ENCODE data around the gene NCKAP5L. TPM values are rescaled to one million over a fixed set of nuclear protein-coding genes. Genes with fewer than 3 reads are reported as not detected.
A peak's percentile ranks its signal among the peaks of the same experiment; 100 is the strongest.

Gene NCKAP5L
- total and polyA plus RNA-seq, 10 donors: 3.6 to 29.4 (median 21.1) TPM

DNA sequence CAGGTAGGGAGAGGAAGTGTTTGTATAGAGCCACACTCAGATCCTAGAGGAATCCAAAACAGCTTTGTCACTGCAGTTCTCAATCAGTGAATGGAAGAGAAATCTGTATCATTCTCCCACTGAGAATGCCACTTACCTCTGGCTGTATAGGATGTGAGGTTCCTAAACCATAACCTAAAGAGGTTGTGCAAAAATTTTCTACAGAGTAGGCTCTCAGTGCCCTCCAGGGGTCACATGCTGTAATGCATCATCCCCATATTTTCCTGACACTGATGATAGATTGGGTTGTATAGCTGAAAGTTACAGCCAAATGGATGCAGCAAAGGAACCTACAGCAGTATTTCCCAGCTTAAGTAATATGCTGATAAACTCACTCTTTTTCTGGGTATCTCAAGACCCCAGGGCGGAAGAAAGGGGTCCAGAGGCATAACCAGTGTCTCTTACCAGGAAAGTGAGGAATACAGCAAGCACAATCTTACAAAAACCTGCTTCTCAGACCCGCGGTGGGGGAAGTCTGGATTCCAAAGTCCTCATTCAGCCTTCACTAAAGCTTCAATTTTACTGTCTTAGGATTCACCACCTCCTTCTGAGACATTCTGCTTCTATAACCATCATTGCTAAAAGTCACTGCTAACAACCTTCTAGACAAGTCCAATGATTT is 10.9 kb upstream of the NCKAP5L start:
- intact Hi-C loops (cut with DNase I; ENCODE audit: low total_unique reads): no loop called here
- no peaks in the 10 kb centered on the region for H3K9me3 ChIP-seq
- WGBS, 5 donors: 60 to 87% (median 65%) methylated on average over 3 of the region's 3 CpGs
- no peak overlapping the region for H3K27ac ChIP-seq
- TF ChIP-seq POLR2A (IDR thresholded peaks at IDR 0.05): no peak
- TF ChIP-seq, protein P1, sequence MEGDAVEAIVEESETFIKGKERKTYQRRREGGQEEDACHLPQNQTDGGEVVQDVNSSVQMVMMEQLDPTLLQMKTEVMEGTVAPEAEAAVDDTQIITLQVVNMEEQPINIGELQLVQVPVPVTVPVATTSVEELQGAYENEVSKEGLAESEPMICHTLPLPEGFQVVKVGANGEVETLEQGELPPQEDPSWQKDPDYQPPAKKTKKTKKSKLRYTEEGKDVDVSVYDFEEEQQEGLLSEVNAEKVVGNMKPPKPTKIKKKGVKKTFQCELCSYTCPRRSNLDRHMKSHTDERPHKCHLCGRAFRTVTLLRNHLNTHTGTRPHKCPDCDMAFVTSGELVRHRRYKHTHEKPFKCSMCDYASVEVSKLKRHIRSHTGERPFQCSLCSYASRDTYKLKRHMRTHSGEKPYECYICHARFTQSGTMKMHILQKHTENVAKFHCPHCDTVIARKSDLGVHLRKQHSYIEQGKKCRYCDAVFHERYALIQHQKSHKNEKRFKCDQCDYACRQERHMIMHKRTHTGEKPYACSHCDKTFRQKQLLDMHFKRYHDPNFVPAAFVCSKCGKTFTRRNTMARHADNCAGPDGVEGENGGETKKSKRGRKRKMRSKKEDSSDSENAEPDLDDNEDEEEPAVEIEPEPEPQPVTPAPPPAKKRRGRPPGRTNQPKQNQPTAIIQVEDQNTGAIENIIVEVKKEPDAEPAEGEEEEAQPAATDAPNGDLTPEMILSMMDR (IDR thresholded peaks at IDR 0.05 in 8 of 11, conservative IDR thresholded peaks at IDR 0.05 in 3 of 11): peak; percentile 40 to 74 (median 63)
- no peak for DNase-seq
- no peaks in the 10 kb centered on the region for H3K27me3 ChIP-seq (replicated peaks in 1 of 7)
- peaks cover 5 to 30% (median 17%) of the 10 kb centered on the region in 6 donors for H3K4me1 ChIP-seq
- no peak overlapping the region for H3K4me3 ChIP-seq
- H3K36me3 ChIP-seq: peaks cover 0 to 7% (median 0%) of the 10 kb centered on the region in 6 donors

DNA sequence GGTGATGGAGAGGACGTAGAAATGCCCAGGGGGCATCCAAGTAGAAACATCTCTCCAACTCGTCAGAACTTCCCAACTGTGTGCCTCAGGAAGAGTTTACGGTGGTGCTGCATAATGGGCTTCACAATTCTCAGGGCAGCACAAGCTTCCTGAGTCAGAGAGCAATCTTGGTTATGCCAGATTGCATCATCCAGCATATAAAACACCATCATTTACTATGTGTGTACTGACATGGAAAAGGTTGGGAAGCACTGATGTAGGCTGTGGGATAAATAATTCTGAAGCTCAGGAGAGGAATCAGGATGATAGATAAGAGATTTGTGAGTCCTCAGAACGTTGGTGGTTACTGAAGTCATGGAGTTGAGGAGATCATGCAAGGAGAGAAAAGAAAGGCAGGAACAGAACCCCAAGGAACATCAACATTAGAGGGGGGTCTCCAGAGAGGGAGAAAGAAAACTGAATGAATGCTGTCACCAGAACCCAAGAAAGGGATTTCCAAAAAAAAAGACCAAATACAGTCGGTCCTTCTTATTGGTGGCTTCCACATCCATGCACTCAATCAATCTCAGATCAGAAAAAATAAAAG is 4.7 kb upstream of the NCKAP5L start:
- TF ChIP-seq POLR2A (IDR thresholded peaks at IDR 0.05): no peak
- TF ChIP-seq, protein P1 (IDR thresholded peaks at IDR 0.05 in 8 of 11, conservative IDR thresholded peaks at IDR 0.05 in 3 of 11): no peak
- TF ChIP-seq POLR2AphosphoS5 (IDR thresholded peaks at IDR 0.05): no peak
- intact Hi-C loops (cut with DNase I; ENCODE audit: low total_unique reads): no loop called here
- Histone ChIP-seq H3K9me3 (no peaks in the 10 kb centered on the region), H3K27me3 (replicated peaks in 1 of 7) (no peaks in the 10 kb centered on the region), H3K36me3 (peaks cover 0 to under 1% (median 0%) of the 10 kb centered on the region in 6 donors), H3K4me3 (no peak overlapping the region), H3K27ac (no peak overlapping the region), H3K4me1 (peaks cover 6 to 12% (median 9%) of the 10 kb centered on the region in 6 donors)
- 70 to 86% (median 78%) methylated on average over 5 of the region's 5 CpGs for whole genome bisulfite sequencing, 5 donors
- no peak for DNase-seq

DNA sequence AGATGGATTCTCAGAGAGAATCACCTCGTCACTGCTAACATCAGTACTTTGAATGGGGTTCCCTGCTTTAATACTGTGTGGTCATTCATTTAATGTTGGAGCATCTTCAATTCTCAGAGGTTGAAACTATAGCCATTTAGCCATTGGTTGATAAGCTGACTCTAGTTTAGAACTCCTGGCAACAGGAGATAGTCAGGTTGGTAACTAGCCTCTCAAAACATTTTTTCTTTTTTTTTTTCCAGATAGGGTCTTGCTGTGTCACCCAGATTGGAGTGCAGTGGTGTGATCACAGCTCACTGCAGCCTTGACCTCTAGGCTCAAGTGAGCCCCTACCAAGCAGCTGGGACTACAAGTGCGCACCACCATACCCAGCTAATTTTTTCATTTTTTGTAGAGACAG is 3.5 kb upstream of the NCKAP5L start:
- no peaks in the 10 kb centered on the region for H3K36me3 ChIP-seq
- intact Hi-C loops (cut with DNase I; ENCODE audit: low total_unique reads): no loop called here
- WGBS, 5 donors: 91 to 94% (median 92%) methylated on average over 2 of the region's 2 CpGs
- H3K4me3 ChIP-seq: no peak overlapping the region
- H3K27ac ChIP-seq: no peak overlapping the region
- no peak for DNase-seq
- H3K27me3 ChIP-seq (replicated peaks in 1 of 7): no peaks in the 10 kb centered on the region
- peaks cover 15 to 24% (median 19%) of the 10 kb centered on the region in 6 donors for H3K4me1 ChIP-seq
- TF ChIP-seq POLR2A (IDR thresholded peaks at IDR 0.05) (no peak), POLR2AphosphoS5 (IDR thresholded peaks at IDR 0.05) (no peak)
- TF ChIP-seq, protein P1 (IDR thresholded peaks at IDR 0.05 in 8 of 11, conservative IDR thresholded peaks at IDR 0.05 in 3 of 11): no peak
- H3K9me3 ChIP-seq: no peaks in the 10 kb centered on the region

DNA sequence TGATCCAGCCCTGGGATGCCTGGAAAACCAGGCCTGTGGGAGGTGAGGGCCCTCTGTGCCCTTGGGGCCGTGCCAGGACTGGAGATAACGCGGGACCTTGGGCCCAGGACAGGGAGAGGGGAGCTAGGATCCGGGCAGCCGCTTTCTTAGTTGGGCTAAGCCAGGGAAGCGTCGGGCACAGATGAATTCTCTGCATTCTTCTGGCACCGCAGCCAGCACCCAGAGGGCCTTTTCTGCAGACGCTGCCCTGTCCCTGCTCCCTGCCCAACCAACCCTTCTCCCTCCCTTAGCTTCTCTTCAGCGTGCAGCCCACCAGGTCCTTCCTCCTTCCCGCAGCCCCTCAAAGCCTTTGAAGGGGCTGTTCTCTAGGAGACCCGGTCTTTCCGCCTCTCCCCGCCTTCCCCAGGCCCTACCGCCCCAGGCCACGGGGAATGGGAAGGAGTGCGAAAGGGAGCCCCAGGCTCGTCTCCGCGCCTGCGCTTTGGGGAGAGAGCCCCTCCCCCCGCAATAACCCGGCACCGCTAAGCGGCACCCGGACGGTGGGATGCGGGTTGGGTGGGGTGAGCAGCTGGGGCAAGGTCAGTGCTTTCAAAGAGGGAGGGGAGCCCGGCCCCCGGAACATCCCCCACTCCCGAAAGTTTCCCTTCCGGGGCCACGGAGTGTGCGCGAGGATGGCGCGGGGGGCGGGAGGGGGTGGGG is 663 bp downstream of the NCKAP5L start:
- intact Hi-C loops (cut with DNase I; ENCODE audit: low total_unique reads): no loop called here
- no peaks in the 10 kb centered on the region for H3K27me3 ChIP-seq (replicated peaks in 1 of 7)
- H3K9me3 ChIP-seq: no peaks in the 10 kb centered on the region
- peak overlapping the region; percentile 30 to 93 (median 88) for H3K27ac ChIP-seq
- WGBS, 5 donors: 8 to 14% (median 10%) methylated on average over 28 to 38 of the region's 38 CpGs
- H3K4me1 ChIP-seq: peaks cover 21 to 66% (median 45%) of the 10 kb centered on the region in 6 donors
- H3K36me3 ChIP-seq: peaks cover 0 to 7% (median 0%) of the 10 kb centered on the region in 6 donors
- TF ChIP-seq, protein P1 (IDR thresholded peaks at IDR 0.05 in 8 of 11, conservative IDR thresholded peaks at IDR 0.05 in 3 of 11): no peak
- TF ChIP-seq POLR2AphosphoS5 (IDR thresholded peaks at IDR 0.05) (peak in 2 of 3 donors; percentile 46 to 47), POLR2A (IDR thresholded peaks at IDR 0.05) (no peak)
- peak; percentile 90 for DNase-seq
- peak overlapping the region; percentile 72 to 97 (median 85) for H3K4me3 ChIP-seq
